ENCODE data around the gene MS4A4A.
"Not testable (repeated sequence)": the region's sequence is repeated elsewhere in the genome, so short reads cannot be mapped to it uniquely, and the experiment has no call there.

The MS4A4A gene

GRCh38 chr11:60301884-60302283 lies 21.4 kb downstream of the MS4A4A start:
- not testable (repeated sequence) for H4K8ac ChIP-seq (ENCODE audit: low read depth, low read length); H3K4me1 ChIP-seq (ENCODE audit: control insufficient read depth in 2 of 2, insufficient read depth in 1 of 2, low read depth in 1 of 2, low read length in 2 of 2); H2BK15ac ChIP-seq (ENCODE audit: low read length); H2AFZ ChIP-seq (ENCODE audit: low read length); H2BK120ac ChIP-seq (ENCODE audit: low read depth, low read length); H3K4me2 ChIP-seq (ENCODE audit: insufficient read depth, low read length, poor library complexity, severe bottlenecking); H2BK12ac ChIP-seq (ENCODE audit: low read length); H3K9ac ChIP-seq (ENCODE audit: low read depth, low read length, poor library complexity); H3K36me3 ChIP-seq (replicated peaks in 1 of 2; ENCODE audit: control insufficient read depth in 2 of 2, insufficient read depth in 2 of 2, low read length in 2 of 2); H3K27ac ChIP-seq (replicated peaks; ENCODE audit: low read length); H3K23ac ChIP-seq (ENCODE audit: low read depth, low read length, poor library complexity); H2AK5ac ChIP-seq (ENCODE audit: low read depth, low read length); H3K79me1 ChIP-seq (ENCODE audit: low read depth, low read length); H3K14ac ChIP-seq (ENCODE audit: low read length); H3K4me3 ChIP-seq (ENCODE audit: low read length in 2 of 2); DNase-seq (ENCODE audit: low spot score); H2BK5ac ChIP-seq (ENCODE audit: low read length); H3K4ac ChIP-seq (ENCODE audit: low read length); H3K18ac ChIP-seq (ENCODE audit: low read length); H3K9me3 ChIP-seq (replicated peaks in 1 of 2; ENCODE audit: control insufficient read depth in 2 of 2, insufficient read depth in 1 of 2, low read depth in 1 of 2, low read length in 2 of 2); H3K27me3 ChIP-seq (ENCODE audit: control insufficient read depth in 3 of 3, insufficient read depth in 3 of 3, low read depth in 1 of 3, low read length in 3 of 3); H4K91ac ChIP-seq (ENCODE audit: low read depth, low read length, poor library complexity)
- WGBS, 2 donors (ENCODE audit: extremely low coverage in 2 of 2, insufficient read length in 2 of 2, insufficient replicate concordance in 1 of 2) = no CpG with 5 or more reads among the region's 6 CpGs

DNA sequence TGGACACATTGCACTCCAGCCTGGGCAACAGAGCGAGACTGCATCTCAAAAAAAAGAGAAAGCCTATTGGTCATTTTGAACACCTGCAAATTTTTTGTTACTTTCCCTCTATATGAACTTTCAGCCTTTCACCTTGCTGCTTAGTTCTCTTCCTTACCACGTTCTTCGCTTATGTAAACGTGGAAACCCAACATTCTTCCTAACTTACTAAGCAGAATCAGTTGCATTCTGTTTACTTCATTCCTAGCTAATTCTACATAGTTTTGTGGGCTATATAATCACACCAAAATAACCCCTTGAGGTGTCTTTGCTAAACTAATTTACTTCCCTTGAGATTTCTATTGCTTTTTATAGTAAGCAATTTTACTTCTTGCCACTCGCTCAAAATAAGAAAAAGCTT lies 23.2 kb downstream of the MS4A4A start:
- DNase-seq (ENCODE audit: low spot score) = no peak
- Histone ChIP-seq H2BK5ac (ENCODE audit: low read length) (no peak overlapping the region), H3K4me3 (ENCODE audit: low read length in 2 of 2) (no peak overlapping the region), H3K36me3 (replicated peaks in 1 of 2; ENCODE audit: control insufficient read depth in 2 of 2, insufficient read depth in 2 of 2, low read length in 2 of 2) (no peaks in the 10 kb centered on the region), H3K27me3 (ENCODE audit: control insufficient read depth in 3 of 3, insufficient read depth in 3 of 3, low read depth in 1 of 3, low read length in 3 of 3) (no peaks in the 10 kb centered on the region), H2BK15ac (ENCODE audit: low read length) (no peak overlapping the region), H3K23ac (ENCODE audit: low read depth, low read length, poor library complexity) (no peak overlapping the region), H2AK5ac (ENCODE audit: low read depth, low read length) (no peak overlapping the region), H3K14ac (ENCODE audit: low read length) (no peak overlapping the region), H2BK12ac (ENCODE audit: low read length) (no peak overlapping the region), H2AFZ (ENCODE audit: low read length) (no peak overlapping the region), H3K9me3 (replicated peaks in 1 of 2; ENCODE audit: control insufficient read depth in 2 of 2, insufficient read depth in 1 of 2, low read depth in 1 of 2, low read length in 2 of 2) (no peaks in the 10 kb centered on the region), H3K9ac (ENCODE audit: low read depth, low read length, poor library complexity) (no peak overlapping the region), H3K79me1 (ENCODE audit: low read depth, low read length) (no peaks in the 10 kb centered on the region), H2BK120ac (ENCODE audit: low read depth, low read length) (no peak overlapping the region), H3K4me2 (ENCODE audit: insufficient read depth, low read length, poor library complexity, severe bottlenecking) (no peak overlapping the region), H3K4ac (ENCODE audit: low read length) (no peak overlapping the region), H3K27ac (replicated peaks; ENCODE audit: low read length) (no peak overlapping the region), H3K4me1 (ENCODE audit: control insufficient read depth in 2 of 2, insufficient read depth in 1 of 2, low read depth in 1 of 2, low read length in 2 of 2) (peaks cover 0 to 5% of the 10 kb centered on the region in 2 donors), H3K18ac (ENCODE audit: low read length) (no peak overlapping the region), H4K91ac (ENCODE audit: low read depth, low read length, poor library complexity) (no peak overlapping the region), H4K8ac (ENCODE audit: low read depth, low read length) (no peak overlapping the region)
- WGBS, 2 donors (ENCODE audit: extremely low coverage in 2 of 2, insufficient read length in 2 of 2, insufficient replicate concordance in 1 of 2) = no CpG with 5 or more reads among the region's 5 CpGs

GRCh38 chr11:60305906-60306619 lies 25.6 kb downstream of the MS4A4A start:
- no peaks in the 10 kb centered on the region for H3K79me1 ChIP-seq (ENCODE audit: low read depth, low read length)
- peak overlapping the region; percentile 45 for H2AFZ ChIP-seq (ENCODE audit: low read length)
- no peak overlapping the region for H2BK15ac ChIP-seq (ENCODE audit: low read length)
- no peaks in the 10 kb centered on the region for H3K27me3 ChIP-seq (ENCODE audit: control insufficient read depth in 3 of 3, insufficient read depth in 3 of 3, low read depth in 1 of 3, low read length in 3 of 3)
- H3K36me3 ChIP-seq (replicated peaks in 1 of 2; ENCODE audit: control insufficient read depth in 2 of 2, insufficient read depth in 2 of 2, low read length in 2 of 2) = no peaks in the 10 kb centered on the region
- no peak overlapping the region for H2BK120ac ChIP-seq (ENCODE audit: low read depth, low read length)
- H4K8ac ChIP-seq (ENCODE audit: low read depth, low read length) = no peak overlapping the region
- no peak overlapping the region for H3K23ac ChIP-seq (ENCODE audit: low read depth, low read length, poor library complexity)
- no CpG with 5 or more reads among the region's 3 CpGs for WGBS, 2 donors (ENCODE audit: extremely low coverage in 2 of 2, insufficient read length in 2 of 2, insufficient replicate concordance in 1 of 2)
- no peak overlapping the region for H3K4me3 ChIP-seq (ENCODE audit: low read length in 2 of 2)
- H3K9ac ChIP-seq (ENCODE audit: low read depth, low read length, poor library complexity) = no peak overlapping the region
- no peak for DNase-seq (ENCODE audit: low spot score)
- H2BK12ac ChIP-seq (ENCODE audit: low read length) = no peak overlapping the region
- no peak overlapping the region for H3K14ac ChIP-seq (ENCODE audit: low read length)
- H3K18ac ChIP-seq (ENCODE audit: low read length) = no peak overlapping the region
- H3K4me1 ChIP-seq (ENCODE audit: control insufficient read depth in 2 of 2, insufficient read depth in 1 of 2, low read depth in 1 of 2, low read length in 2 of 2) = peaks cover 2 to 12% of the 10 kb centered on the region in 2 donors
- no peak overlapping the region for H3K27ac ChIP-seq (replicated peaks; ENCODE audit: low read length)
- no peak overlapping the region for H3K4me2 ChIP-seq (ENCODE audit: insufficient read depth, low read length, poor library complexity, severe bottlenecking)
- no peak overlapping the region for H2BK5ac ChIP-seq (ENCODE audit: low read length)
- no peak overlapping the region for H2AK5ac ChIP-seq (ENCODE audit: low read depth, low read length)
- H4K91ac ChIP-seq (ENCODE audit: low read depth, low read length, poor library complexity) = no peak overlapping the region
- no peak overlapping the region for H3K4ac ChIP-seq (ENCODE audit: low read length)
- H3K9me3 ChIP-seq (replicated peaks in 1 of 2; ENCODE audit: control insufficient read depth in 2 of 2, insufficient read depth in 1 of 2, low read depth in 1 of 2, low read length in 2 of 2) = no peaks in the 10 kb centered on the region

DNA sequence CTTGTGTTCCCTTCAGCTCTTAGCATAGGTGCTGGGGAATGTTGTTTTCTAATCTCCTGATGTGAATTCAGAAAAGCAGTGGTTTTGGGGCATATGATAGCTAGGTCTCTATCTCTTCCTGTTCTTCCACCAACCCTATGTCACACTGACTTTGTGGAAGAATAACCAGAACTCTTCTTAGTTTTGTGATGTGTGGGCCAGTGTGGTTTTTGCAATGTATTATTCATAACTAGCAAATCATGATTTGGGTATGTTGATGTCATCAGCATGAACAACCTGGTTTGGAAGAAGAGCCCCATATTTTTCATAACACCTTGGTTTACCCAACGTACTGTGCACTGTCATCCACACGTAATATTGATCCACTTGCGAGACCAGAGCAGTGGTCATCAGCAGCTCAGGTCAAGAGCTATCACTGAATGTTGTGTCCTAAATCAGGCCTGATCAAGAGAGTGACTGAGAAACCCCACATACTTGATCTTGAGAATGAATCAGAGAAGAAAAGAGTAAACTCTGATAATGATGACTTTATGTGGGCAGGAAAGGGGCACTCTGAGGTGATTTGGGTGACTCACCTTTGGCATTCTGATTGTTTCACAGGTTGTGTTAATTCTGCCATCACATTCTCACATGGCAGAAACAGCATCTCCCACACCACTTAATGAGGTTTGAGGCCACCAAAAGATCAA lies 27.2 kb downstream of the MS4A4A start:
- no peaks in the 10 kb centered on the region for H3K9me3 ChIP-seq (replicated peaks in 1 of 2; ENCODE audit: control insufficient read depth in 2 of 2, insufficient read depth in 1 of 2, low read depth in 1 of 2, low read length in 2 of 2)
- no peak overlapping the region for H4K91ac ChIP-seq (ENCODE audit: low read depth, low read length, poor library complexity)
- H3K4me1 ChIP-seq (ENCODE audit: control insufficient read depth in 2 of 2, insufficient read depth in 1 of 2, low read depth in 1 of 2, low read length in 2 of 2) = peaks cover 2 to 12% of the 10 kb centered on the region in 2 donors
- H3K4me3 ChIP-seq (ENCODE audit: low read length in 2 of 2) = no peak overlapping the region
- no peak overlapping the region for H4K8ac ChIP-seq (ENCODE audit: low read depth, low read length)
- no peak overlapping the region for H2AK5ac ChIP-seq (ENCODE audit: low read depth, low read length)
- H3K18ac ChIP-seq (ENCODE audit: low read length) = no peak overlapping the region
- no CpG with 5 or more reads among the region's 3 CpGs for WGBS, 2 donors (ENCODE audit: extremely low coverage in 2 of 2, insufficient read length in 2 of 2, insufficient replicate concordance in 1 of 2)
- H3K4me2 ChIP-seq (ENCODE audit: insufficient read depth, low read length, poor library complexity, severe bottlenecking) = no peak overlapping the region
- no peak for DNase-seq (ENCODE audit: low spot score)
- H2BK15ac ChIP-seq (ENCODE audit: low read length) = no peak overlapping the region
- H2BK120ac ChIP-seq (ENCODE audit: low read depth, low read length) = no peak overlapping the region
- no peak overlapping the region for H3K27ac ChIP-seq (replicated peaks; ENCODE audit: low read length)
- no peaks in the 10 kb centered on the region for H3K79me1 ChIP-seq (ENCODE audit: low read depth, low read length)
- no peak overlapping the region for H2AFZ ChIP-seq (ENCODE audit: low read length)
- H3K23ac ChIP-seq (ENCODE audit: low read depth, low read length, poor library complexity) = no peak overlapping the region
- H3K9ac ChIP-seq (ENCODE audit: low read depth, low read length, poor library complexity) = no peak overlapping the region
- no peak overlapping the region for H3K14ac ChIP-seq (ENCODE audit: low read length)
- no peak overlapping the region for H2BK5ac ChIP-seq (ENCODE audit: low read length)
- H2BK12ac ChIP-seq (ENCODE audit: low read length) = no peak overlapping the region
- no peaks in the 10 kb centered on the region for H3K27me3 ChIP-seq (ENCODE audit: control insufficient read depth in 3 of 3, insufficient read depth in 3 of 3, low read depth in 1 of 3, low read length in 3 of 3)
- H3K36me3 ChIP-seq (replicated peaks in 1 of 2; ENCODE audit: control insufficient read depth in 2 of 2, insufficient read depth in 2 of 2, low read length in 2 of 2) = no peaks in the 10 kb centered on the region
- H3K4ac ChIP-seq (ENCODE audit: low read length) = no peak overlapping the region

Measured in neuronal stem cell (in vitro differentiated cells).